ENCODE data around the gene CXCL13.
"Not testable (repeated sequence)": the region's sequence is repeated elsewhere in the genome, so short reads cannot be mapped to it uniquely, and the experiment has no call there.

The CXCL13 gene

GRCh38 chr4:77635246-77635645, 29.6 kb downstream of the CXCL13 start:
- H3K27me3 ChIP-seq (replicated peaks; ENCODE audit: control insufficient read depth, insufficient read depth, low read length): peaks cover 2% of the 10 kb centered on the region; the same call in 1 of the 2 replicates
- no peak for TF ChIP-seq CTCF (IDR thresholded peaks at IDR 0.05; ENCODE audit: insufficient read depth, low read length, poor library complexity, severe bottlenecking)
- no peaks in the 10 kb centered on the region for H3K36me3 ChIP-seq (ENCODE audit: control insufficient read depth, insufficient read depth, low read length)
- no peak for DNase-seq (ENCODE audit: extremely low read depth, insufficient read length)
- H3K4me3 ChIP-seq (replicated peaks; ENCODE audit: low read depth, low read length): no peak overlapping the region

- peaks cover 2% of the 10 kb centered on the region; the same call in 1 of the 2 replicates for H3K27me3 ChIP-seq (replicated peaks; ENCODE audit: control insufficient read depth, insufficient read depth, low read length)
- no peak for DNase-seq (ENCODE audit: extremely low read depth, insufficient read length)
- TF ChIP-seq CTCF (IDR thresholded peaks at IDR 0.05; ENCODE audit: insufficient read depth, low read length, poor library complexity, severe bottlenecking): no peak
- no peaks in the 10 kb centered on the region for H3K36me3 ChIP-seq (ENCODE audit: control insufficient read depth, insufficient read depth, low read length)
- H3K4me3 ChIP-seq (replicated peaks; ENCODE audit: low read depth, low read length): no peak overlapping the region
Observed at GRCh38 chr4:77635876-77636275, 30.3 kb downstream of the CXCL13 start.

DNA sequence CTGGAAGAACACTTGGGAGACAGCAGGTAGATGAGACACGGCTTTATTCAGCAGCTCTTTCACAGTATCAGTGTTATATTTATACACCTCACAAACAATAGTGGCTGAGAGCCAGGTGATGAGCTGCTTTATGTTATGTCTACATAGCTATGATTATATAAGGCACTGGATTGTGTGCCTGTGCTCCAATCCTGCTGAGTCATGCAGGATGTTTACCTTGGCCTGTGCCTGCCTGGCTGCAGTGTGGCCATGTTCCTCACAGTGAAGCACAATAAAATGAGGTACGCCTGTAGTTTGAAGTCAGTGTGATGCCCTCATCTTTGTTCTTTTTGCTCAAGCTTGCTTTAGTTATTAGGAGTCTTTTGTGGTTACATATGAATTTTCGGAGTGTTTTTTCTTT, 31.3 kb downstream of the CXCL13 start:
- DNase-seq (ENCODE audit: extremely low read depth, insufficient read length): no peak
- Histone ChIP-seq H3K27me3 (replicated peaks; ENCODE audit: control insufficient read depth, insufficient read depth, low read length) (peaks cover 2% of the 10 kb centered on the region; the same call in 1 of the 2 replicates), H3K4me3 (replicated peaks; ENCODE audit: low read depth, low read length) (no peak overlapping the region), H3K36me3 (ENCODE audit: control insufficient read depth, insufficient read depth, low read length) (no peaks in the 10 kb centered on the region)
- TF ChIP-seq CTCF (IDR thresholded peaks at IDR 0.05; ENCODE audit: insufficient read depth, low read length, poor library complexity, severe bottlenecking): no peak

GRCh38 chr4:77644069-77644468, 38.4 kb downstream of the CXCL13 start:
- H3K36me3 ChIP-seq (ENCODE audit: control insufficient read depth, insufficient read depth, low read length); H3K4me3 ChIP-seq (replicated peaks; ENCODE audit: low read depth, low read length); H3K27me3 ChIP-seq (replicated peaks; ENCODE audit: control insufficient read depth, insufficient read depth, low read length); DNase-seq (ENCODE audit: extremely low read depth, insufficient read length): not testable (repeated sequence)

DNA sequence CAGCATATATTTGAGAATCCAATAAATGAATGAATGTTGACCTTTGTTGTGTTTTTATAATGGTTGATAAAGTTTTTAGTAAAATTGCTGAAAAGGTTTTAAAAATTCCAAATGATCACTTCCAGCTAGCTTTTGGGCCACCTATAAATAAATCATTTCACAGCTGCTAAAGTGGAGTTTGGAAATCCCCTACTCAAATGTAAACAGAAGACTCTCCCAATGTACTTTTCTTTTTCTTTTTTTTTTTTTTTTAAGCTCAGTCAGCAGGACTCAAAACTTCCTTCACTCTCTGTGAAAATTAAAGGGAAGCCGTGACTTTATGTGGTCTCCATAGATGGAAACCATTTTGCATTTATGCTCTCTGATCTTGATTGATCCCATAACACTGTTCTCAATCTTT, 45.2 kb downstream of the CXCL13 start:
- Histone ChIP-seq H3K27me3 (replicated peaks; ENCODE audit: control insufficient read depth, insufficient read depth, low read length) (no peaks in the 10 kb centered on the region), H3K4me3 (replicated peaks; ENCODE audit: low read depth, low read length) (no peak overlapping the region), H3K36me3 (ENCODE audit: control insufficient read depth, insufficient read depth, low read length) (no peaks in the 10 kb centered on the region)
- no peak for DNase-seq (ENCODE audit: extremely low read depth, insufficient read length)
- no peak for TF ChIP-seq CTCF (IDR thresholded peaks at IDR 0.05; ENCODE audit: insufficient read depth, low read length, poor library complexity, severe bottlenecking)

GRCh38 chr4:77651820-77652219, 46.2 kb downstream of the CXCL13 start:
- H3K4me3 ChIP-seq (replicated peaks; ENCODE audit: low read depth, low read length): no peak overlapping the region
- no peak for DNase-seq (ENCODE audit: extremely low read depth, insufficient read length)
- no peaks in the 10 kb centered on the region for H3K27me3 ChIP-seq (replicated peaks; ENCODE audit: control insufficient read depth, insufficient read depth, low read length)
- no peak for TF ChIP-seq CTCF (IDR thresholded peaks at IDR 0.05; ENCODE audit: insufficient read depth, low read length, poor library complexity, severe bottlenecking)
- no peaks in the 10 kb centered on the region for H3K36me3 ChIP-seq (ENCODE audit: control insufficient read depth, insufficient read depth, low read length)
